ENCODE results near the gene SOX6.

DNA sequence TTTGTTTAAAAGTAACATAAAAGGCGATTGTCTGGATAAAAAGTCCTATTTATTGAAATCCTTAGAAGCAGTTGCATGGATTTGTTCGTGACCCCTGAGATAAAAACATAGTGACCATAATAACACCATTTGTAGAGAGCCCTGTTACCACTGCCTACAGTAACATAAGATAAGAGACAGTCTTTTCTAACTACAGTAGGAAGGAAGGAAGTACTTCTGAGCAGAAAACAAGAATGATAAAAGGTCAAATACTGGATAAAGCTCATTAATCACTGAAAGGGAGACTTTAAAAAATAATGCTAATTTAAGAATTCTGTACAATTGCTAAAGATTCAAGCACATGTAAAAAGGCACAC lies 47.1 kb upstream of the SOX6 start:
- no peak for TF ChIP-seq EZH2 (optimal IDR thresholded peaks at IDR 0.05; ENCODE audit: low read depth, low read length)
- TF ChIP-seq, protein P1, sequence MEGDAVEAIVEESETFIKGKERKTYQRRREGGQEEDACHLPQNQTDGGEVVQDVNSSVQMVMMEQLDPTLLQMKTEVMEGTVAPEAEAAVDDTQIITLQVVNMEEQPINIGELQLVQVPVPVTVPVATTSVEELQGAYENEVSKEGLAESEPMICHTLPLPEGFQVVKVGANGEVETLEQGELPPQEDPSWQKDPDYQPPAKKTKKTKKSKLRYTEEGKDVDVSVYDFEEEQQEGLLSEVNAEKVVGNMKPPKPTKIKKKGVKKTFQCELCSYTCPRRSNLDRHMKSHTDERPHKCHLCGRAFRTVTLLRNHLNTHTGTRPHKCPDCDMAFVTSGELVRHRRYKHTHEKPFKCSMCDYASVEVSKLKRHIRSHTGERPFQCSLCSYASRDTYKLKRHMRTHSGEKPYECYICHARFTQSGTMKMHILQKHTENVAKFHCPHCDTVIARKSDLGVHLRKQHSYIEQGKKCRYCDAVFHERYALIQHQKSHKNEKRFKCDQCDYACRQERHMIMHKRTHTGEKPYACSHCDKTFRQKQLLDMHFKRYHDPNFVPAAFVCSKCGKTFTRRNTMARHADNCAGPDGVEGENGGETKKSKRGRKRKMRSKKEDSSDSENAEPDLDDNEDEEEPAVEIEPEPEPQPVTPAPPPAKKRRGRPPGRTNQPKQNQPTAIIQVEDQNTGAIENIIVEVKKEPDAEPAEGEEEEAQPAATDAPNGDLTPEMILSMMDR (IDR thresholded peaks at IDR 0.05; ENCODE audit: low read length) = no peak
- TF ChIP-seq EZH2phosphoT487 (IDR thresholded peaks at IDR 0.05; ENCODE audit: low read length) = no peak

All from MM.1S (cell line).